HG03457 (cell line): Measurements from ENCODE around the gene SLC25A21.

Source experiments
- ATAC-seq: cut with Tn5 transposase; IDR thresholded peaks from one replicate; pipeline ENCODE4 v1.9.1; 2021; ENCODE audit warnings: moderate number of reproducible peaks; ENCODE audit not compliant: unreplicated experiment

Gene SLC25A21

DNA sequence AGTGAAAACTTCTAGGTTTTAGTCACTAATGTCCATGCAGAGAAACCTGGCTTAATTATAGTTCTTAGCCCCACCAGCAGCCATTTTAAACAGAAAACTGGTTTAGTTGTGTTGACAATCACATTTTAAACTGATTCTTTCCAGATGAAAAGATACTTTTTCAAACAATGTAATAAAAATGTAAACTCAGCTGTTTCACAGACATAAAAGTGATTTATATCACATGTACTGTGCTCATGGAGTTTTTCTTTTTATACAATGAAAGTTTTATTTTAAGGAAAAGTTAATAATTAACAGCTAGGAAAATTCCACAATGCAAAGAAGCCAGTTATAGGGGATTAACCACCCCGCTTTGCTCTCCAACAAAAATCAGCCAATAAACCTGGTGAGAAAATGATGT lies 381.0 kb downstream of the SLC25A21 start:
- ATAC-seq: no peak

DNA sequence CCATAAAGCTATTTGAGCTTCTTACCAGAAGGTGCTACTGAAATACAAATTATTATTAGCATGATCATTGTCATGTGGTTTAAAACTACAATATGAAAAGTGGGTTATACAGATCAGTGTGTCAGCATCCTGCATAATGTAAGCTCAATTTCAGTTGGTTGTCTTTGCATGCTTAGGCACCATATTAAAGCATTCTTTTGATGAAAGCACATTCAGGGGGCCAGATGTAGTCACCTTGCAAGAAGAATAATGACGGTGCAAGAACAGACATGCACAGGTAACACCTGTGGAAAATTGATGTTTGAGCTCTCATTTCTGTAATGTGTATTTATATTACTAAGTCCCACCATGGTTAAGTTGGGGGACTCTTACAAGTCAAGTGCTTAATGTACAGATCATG lies 386.9 kb downstream of the SLC25A21 start:
- ATAC-seq: no peak

DNA sequence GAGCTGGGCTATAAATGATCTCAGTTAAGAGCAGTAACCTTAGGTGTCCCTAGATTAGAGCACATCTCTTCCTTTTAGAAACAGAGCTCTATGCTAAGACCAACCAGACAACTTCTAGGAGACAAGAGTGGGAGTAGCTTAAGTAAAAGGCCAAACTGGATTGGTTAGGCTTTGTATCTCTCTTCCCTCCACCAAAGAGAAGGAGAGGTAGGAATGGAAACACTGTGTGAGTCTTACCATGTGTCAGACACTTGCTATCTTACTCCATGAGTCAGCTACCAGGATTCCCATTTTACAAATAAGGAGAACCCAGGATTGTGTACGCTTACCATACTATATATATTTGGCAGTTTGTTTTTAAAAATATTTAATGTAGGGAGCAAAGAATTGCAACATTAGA lies 387.9 kb downstream of the SLC25A21 start:
- ATAC-seq: no peak

DNA sequence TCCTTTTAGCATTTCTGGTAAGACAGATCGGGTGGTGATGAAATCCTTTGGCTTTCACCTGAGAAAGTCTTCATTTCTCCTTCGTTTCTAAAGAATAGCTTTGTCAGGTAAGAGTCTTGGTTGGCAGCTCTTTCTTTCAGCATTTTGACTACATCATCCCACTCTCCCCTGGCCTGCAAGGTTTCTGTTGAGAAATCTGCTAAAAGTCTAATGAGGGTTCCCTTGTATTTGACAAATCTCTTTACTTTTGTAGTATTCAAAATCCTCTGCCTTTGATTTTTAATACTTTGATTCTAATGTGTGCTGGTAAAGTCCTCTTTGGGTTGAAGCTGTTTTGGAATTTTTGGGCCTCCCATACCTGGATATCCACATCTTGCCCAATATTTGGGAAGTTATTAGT lies 390.5 kb downstream of the SLC25A21 start:
- ATAC-seq: no peak

DNA sequence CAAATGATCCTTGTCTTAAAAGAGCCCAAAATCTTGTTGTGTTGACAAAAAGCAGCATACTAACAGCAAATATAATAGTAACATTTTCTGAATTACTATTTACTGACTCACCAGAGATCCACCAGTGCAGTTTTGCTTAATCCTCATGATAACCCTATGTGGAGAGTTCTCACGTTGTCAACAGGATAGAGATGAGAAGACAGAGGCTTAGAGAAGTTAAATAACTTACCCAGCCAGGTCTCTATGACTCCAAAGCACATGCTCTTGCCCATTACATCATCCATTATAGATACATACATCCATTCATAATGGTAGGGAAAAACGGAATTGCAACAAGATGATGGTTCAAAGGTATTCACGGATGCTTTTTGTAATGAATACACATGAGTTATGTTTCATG lies 398.8 kb downstream of the SLC25A21 start:
- ATAC-seq: no peak

DNA sequence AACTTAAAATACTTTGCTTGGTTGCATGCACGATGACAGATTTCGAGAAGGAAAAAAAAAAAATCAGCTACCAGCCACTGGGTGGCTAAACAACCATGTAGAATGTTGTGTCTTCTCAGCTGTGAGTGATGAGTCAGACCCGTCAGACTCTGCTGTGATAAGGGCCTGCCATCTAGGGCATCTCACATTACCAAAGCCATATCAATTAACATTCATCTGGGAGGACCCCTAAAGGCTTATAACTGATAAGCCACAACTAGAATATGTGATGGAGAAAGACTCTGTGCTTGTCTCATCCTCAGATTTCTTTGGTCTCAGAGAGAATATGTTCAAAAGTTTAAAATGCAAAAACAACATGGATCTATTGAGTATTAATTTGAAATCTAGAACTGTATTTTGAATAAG lies 399.3 kb downstream of the SLC25A21 start:
- ATAC-seq: no peak

DNA sequence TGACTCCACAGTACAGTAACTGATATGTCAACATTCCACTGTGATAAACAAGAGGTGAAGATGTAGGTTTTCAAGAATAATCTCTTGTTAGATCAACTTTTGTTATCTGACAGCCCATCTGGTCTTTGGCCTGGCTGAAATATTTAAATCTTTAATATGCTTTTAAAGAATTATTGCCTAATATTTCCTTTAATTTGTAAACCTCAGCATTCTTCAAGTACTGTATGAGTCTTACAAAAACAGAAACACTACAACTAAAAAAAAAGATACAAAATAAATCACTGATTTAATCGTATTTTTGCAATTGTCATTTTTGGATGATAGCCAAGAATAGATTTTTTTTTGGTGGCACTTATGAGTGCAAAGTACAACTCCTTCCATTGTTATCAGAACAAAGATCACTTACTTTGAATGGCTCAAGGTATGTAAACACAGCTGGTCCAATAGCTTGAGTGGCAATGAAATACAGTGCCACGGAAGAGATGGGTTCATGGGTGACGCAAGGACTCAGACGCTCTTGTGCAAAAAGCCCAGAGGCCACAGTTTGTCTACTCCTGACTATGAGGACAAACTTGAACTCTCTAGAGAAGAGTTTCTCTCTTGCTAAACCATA lies 401.3 kb downstream of the SLC25A21 start:
- ATAC-seq: no peak

DNA sequence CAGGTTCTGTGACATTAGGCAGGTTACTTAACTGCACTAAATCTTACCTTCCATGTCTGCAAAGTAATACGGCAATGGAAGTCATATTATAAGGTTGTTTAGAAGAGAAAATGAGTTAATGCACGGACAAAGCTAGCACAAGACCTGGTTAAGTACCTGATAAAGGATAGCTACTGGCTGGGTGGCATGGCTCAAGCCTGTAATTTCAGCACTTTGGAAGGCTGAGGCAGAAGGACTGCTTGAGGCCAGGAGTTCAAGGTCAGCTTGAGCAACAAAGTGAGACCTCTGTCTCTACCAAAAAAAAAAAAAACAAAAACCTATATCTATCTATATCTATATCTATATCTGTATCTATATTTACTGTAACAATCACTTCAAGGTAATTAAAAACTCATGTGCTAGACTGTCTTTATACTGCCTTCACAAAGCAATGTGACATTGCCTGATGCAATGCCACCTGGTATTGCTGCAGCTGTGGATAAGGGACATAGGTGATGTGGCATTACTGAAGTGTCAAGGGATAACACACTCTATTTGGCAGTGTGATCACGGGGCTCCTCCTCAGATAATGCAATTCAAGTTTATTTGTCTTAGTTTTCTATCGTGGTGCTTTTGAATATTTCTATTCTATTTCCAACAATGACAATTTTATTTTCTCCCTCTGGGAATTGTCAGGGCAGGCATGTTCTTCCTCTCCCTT lies 403.6 kb downstream of the SLC25A21 start:
- no peak for ATAC-seq

DNA sequence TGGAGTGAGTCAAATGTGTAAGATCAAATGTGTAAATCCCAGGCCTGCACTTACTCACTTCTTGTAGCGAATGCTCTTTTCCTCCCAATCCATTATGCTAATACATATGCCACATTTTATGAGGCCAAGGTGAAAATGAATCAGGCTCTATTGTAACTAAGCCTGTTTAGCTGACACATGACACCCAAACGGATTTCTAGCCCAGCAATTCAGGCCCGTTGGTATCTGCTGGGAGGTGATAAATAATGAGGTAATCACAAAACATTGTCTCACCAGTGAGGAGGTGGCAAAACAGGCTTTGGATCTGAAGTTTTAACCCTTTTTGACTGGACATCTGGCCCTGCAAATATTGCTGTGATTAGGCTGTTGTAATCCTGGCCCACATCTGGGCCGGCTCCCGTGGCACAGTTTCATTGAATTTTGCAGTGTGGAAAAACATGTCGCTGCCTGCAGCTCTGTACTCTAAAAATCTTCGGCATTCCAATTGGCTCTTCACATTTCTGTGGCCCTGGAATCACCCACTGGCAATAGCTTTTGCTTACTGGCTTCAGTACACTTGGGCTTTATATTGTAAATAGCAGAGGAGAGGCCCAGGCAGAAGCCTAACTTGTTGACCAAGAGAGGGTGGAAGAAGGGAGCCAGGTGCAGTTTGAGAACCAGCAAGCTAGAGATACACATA lies 404.7 kb downstream of the SLC25A21 start:
- ATAC-seq: no peak

DNA sequence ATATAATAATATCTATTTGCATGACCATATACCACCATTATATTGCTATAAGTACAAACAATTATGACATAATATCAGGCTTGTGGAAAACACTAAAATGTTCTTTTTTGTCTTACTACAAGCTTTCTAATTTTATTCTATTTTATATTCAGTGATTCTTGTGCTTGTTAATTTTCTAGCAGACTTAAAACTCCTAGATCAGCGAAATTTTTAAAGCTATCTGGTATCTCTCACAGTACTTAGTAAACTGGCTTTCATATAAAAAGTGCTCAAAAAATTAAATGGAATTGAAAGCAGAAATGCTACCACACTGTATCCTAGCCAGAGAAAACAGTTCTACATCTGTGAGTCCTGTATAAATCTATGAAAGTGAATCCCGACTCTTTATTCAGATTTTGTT lies 405.4 kb downstream of the SLC25A21 start:
- no peak for ATAC-seq

DNA sequence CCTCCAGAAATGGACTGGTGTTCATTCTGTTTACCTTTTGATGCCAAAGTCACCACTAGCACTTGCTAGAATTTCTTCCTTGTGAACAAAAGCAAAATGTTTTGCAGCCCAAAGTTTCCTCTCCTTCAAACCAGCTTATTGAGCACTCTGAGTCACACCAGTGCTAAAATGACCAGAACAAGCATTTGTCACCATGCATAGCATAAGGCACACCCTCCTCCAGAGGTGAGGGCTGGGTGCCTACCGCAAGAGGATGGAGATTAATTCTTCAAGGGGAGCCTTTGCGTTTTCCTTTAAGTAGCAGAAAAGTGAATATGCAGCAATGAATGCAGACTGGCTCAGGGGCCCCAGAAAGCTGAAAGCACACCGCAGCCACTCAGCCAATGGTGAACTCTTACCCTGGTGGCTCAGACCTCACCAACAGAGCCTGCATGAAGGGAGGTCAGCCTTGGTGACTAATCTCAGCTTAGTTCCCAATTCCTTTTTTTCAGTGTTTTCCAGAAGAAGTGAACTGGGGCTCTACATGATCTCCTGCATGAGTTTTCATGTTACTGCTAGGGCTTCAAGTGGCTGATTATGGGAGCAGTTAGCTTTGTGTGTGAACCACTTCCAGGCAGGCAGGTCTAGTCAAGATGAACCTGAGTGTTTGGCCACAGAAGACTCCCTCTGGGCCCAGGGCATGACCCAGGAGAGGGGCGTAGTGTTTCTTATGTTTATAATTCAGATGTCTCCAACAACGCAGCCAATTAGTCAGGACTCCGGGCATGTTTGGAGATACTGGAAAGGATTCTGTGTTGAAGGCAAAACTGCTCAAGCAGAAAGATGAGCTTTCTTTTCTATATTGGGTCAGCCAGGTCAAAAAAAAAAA lies 414.4 kb downstream of the SLC25A21 start:
- no peak for ATAC-seq

DNA sequence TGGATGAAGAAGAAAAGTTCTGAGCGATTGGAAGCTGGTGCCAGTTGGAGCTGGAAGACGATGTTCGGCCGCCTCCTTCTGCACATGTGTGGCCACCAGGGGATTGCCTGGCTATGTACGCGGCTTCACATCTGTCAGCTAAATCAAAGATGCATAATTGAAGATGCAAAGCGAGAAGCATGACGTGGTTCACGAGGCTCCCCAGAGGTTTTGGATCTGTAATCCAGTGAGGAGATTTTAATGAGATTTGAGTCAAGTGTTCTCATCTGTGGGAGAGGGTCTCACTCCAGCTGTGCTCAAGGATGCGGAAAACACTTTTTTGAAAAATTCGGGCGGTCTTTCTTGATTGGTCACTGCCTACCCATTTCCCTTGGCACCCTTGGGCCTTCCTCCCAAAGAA lies 416.2 kb downstream of the SLC25A21 start:
- ATAC-seq: no peak

DNA sequence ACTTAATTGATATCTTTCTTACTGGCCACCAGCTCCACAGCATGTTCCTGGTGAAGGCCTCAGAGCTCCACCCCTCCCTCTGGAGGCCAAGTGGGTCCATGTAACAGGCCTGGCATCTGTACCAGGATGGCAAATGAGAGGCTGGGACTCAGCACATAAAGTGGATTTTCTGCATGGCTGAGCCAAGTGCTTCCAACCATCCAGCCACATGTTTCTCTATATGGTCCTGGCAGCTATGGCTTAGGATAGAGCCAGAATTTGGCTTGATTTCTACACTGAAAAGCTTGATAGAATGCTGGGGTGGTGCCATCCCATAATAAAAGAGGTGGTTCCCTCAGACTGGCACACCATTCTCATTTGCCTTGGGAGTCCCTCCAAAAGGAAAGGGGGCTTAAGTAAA lies 416.6 kb downstream of the SLC25A21 start:
- ATAC-seq: no peak

DNA sequence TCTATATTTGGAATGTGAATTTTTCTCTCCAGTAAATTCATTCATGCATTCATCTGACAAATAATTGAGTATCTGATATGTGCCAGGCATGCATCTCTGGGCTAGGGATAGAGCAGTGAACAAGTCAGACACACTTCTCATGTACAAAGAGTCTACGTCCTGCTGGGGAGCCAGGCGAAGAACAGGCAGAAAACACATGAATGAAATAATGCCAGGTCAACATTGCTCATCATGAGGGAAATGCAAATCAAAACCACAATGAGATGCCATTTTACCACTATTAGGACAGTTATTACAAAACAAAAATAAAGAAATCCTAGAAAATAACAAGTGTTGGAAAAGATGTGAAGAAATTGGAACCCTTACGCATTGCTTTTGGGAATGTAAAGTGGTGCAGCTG lies 420.5 kb downstream of the SLC25A21 start:
- ATAC-seq: no peak

DNA sequence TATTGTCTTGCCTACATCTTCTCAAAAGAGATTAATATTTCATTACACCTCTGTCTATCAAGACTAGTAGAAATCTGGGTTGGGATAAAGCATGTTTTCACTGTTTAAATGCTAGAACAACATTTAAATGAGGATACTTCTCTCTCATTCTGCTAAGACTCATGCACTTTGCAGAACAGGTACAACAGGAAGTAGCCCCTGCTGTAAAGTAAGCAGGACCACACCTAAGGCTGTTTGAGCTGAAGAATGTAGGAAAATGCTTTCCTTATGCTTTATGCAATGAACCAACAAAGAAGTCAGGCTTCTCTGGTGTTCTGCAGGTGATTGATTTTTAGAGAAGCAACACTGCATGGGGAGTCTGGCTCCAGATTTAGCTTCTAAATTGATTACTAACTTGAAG lies 421.3 kb downstream of the SLC25A21 start:
- ATAC-seq: no peak

DNA sequence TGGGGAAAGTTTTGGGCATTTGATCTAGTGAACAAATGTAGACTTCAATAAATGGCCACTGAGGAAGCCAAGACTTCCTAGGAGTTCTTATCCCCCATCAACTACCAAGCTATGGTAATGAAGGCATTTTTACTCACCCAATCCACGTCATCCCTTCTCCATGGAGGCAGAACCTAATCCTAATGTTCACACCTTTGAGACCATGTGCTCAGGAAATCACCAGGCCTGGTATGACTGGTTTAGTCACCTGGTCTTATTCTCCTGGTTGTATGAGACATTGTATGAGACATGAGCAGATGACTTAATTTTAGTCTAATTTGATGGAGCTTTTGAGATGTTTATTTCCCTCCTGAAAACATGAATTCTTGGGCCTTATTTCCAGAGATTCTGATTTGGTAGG lies 422.2 kb downstream of the SLC25A21 start:
- no peak for ATAC-seq

DNA sequence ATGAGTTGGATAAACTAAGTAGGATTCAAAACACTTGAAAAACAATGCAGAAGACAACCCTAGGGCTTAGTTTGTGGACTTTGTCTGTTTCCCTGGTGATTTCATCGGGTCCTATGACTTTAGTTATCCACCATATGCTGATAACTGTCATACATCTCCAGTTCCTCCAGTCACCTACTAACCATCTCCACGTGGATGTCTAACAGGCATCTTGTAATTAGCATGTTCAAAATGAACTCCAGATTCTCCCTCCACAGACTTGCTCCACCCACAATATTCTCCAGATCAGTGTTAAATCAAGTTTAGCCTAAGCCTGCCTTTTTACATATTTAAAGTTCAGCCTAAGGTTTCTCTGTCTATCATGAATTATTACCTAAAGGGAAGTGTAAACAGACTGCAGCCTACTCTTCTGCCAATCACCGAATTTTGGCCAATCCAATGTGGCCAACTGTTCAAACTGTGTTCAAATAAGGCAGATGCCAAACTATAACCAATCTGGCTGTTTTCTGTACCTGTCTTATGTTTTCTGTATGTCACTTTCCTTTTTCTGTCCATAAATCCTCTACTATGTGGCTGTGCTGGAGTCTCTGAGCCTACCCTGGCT lies 423.7 kb downstream of the SLC25A21 start:
- ATAC-seq: no peak

DNA sequence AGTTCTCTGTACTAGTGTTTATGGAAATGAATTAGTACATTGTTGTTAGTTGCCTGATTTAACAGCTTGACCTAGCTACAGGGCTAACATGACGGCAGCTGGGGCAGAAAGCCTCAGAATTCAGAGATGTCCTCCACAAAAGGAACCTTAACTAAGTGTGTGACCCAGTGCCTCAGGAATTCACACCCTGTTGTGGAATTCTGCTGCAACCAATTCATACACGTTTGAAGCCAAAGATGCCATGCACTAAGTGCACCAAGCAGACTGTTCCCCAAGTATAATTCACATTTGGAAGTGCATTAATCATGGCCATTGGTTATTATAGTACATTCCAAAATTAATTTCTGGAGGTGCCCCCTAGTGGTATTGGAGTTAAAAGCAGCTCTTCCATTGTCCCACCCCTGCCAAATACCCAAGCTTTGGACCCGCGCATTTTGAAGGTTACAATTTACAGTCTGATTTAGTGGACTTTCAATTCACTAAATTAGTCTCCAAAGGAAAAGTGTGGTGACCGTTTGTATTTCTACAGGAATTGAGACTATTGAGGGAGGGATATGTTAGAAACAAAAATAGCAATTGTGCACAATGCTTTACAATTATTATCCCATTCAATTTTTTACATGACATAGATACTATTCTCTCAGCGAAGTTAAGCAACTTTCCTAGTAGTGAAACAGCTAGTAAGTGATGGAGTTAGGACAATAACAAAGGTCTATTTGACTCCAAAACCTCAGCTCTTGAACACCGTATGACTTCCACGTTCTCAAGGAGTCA lies 424.8 kb downstream of the SLC25A21 start:
- ATAC-seq: no peak

DNA sequence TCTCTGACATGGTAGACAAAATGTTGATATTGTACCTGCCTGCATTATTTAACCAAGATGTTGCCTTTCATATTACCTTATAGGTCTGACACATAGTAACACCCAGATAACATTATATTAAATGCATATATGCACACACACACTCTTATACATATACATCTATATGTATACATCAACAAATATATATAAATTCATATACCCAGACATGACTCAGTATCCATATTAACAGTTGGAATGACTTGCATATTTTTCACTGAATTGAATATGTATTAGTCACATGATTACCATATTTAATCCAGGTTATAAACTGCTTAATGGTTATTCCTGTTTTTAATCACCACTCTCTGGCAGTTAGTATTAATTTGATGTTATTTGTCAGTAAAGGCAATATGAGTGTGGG lies 425.5 kb downstream of the SLC25A21 start:
- ATAC-seq: no peak

DNA sequence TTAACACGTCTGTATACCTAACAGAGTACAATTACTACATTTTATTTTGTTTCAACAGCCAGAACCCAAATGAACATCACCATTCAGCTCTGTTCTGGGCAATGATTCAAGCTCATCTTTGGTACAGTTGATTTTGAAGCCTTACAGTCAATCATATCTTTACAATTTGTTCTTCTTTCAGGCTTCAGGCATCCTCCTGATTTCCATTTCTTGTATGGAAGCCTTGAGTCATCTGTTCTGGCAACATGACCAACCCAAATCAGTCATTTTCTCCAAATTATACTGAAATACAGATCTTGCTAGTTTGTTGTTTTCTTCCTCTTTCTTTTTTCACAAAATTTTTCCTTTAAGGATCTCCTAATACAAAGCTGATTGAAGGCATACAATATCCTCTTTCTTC lies 430.5 kb downstream of the SLC25A21 start:
- no peak for ATAC-seq
